DND-41 (cell line): ENCODE results near the gene BTBD17.

Experiments used
- ATAC-seq: fragments of 200-7000 bp; cut with Tn5 transposase; 3 replicates; pipeline ENCODE4 v1.9.1; 2021; ENCODE audit warnings: low read depth; ENCODE audit not compliant: insufficient read depth
- DNase-seq: peaks from one replicate; pipeline ENCODE4 v3.0.0-alpha.2; 2020
- H2AFZ ChIP-seq: 2 replicates; pipeline ENCODE4 v1.6.0; 2012; ENCODE audit warnings: low read depth, low read length
- H3K27ac ChIP-seq: 2 replicates; pipeline ENCODE4 v1.5.1; 2012; ENCODE audit warnings: low read length, inconsistent platforms
- H3K27me3 ChIP-seq: fragments of 200-600 bp; sonication (generic); 2 replicates; pipeline ENCODE4 v1.6.0; 2012; ENCODE audit warnings: low read length, mild to moderate bottlenecking, inconsistent platforms; ENCODE audit not compliant: insufficient read depth, poor library complexity
- H3K36me3 ChIP-seq: 2 replicates; pipeline ENCODE4 v1.5.1; 2012; ENCODE audit warnings: low read length, inconsistent platforms; ENCODE audit not compliant: insufficient read depth
- H3K4me1 ChIP-seq: 2 replicates; pipeline ENCODE4 v1.5.1; 2012; ENCODE audit warnings: mild to moderate bottlenecking, low read length; ENCODE audit not compliant: insufficient read depth
- H3K4me2 ChIP-seq: 2 replicates; pipeline ENCODE4 v1.6.0; 2012; ENCODE audit warnings: mild to moderate bottlenecking, moderate library complexity, low read length, inconsistent platforms; ENCODE audit not compliant: insufficient read depth
- H3K4me3 ChIP-seq, 2 experiments: fragments of 200-600 bp in 1 of 2; shearing (Covaris generic) in 1 of 2; 2 replicates each; pipeline ENCODE4 v1.5.1; 2012 to 2016; ENCODE audit warnings: inconsistent platforms in 2 of 2, low read length in 2 of 2, mild to moderate bottlenecking in 2 of 2, low read depth in 1 of 2, moderate library complexity in 1 of 2
- H3K79me2 ChIP-seq: 2 replicates; pipeline ENCODE4 v1.6.0; 2012; ENCODE audit warnings: low read length, inconsistent platforms; ENCODE audit not compliant: insufficient read depth
- H3K9ac ChIP-seq: 2 replicates; pipeline ENCODE4 v1.6.0; 2012; ENCODE audit warnings: low read depth, mild to moderate bottlenecking, inconsistent platforms, low read length, moderate library complexity
- H3K9me3 ChIP-seq: 2 replicates; pipeline ENCODE4 v1.5.1; 2012; ENCODE audit warnings: low read length, moderate library complexity, mild to moderate bottlenecking, inconsistent platforms; ENCODE audit not compliant: insufficient read depth, severe bottlenecking
- H4K20me1 ChIP-seq: 2 replicates; pipeline ENCODE4 v1.6.0; 2012; ENCODE audit warnings: low read length; ENCODE audit not compliant: insufficient read depth
- CTCF ChIP-seq: IDR thresholded peaks from 2 replicates; pipeline ENCODE4 v1.5.1; 2012; ENCODE audit warnings: borderline replicate concordance, low read length, moderate library complexity, mild to moderate bottlenecking; ENCODE audit not compliant: poor library complexity, severe bottlenecking; ENCODE audit errors: extremely low read depth
- EZH2 ChIP-seq: IDR thresholded peaks from 3 replicates; pipeline ENCODE4 v1.6.1; 2012; ENCODE audit warnings: borderline replicate concordance, low read depth, mild to moderate bottlenecking, moderate library complexity, low read length, inconsistent platforms; ENCODE audit not compliant: severe bottlenecking

Gene BTBD17

DNA sequence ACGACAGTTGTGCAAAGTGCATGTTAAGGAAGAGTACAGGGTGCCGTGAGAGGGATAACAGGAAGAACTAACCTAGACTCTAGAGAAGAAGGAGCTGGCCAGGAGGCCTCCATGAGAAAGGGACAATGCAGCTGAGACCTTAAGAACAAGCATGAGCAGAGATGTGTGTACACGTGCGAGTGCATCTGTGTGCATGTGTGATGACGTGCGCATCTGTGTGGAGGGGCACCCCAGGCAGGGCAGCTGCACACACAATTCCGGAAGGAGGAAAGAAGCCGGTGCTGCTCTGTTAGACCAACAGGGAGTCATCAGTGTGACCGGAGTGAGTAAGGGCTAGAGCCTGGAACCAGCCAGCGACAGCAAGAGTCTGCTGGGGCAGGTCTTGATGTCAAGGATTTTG is 43.3 kb downstream of the BTBD17 start:
- Histone ChIP-seq H3K9me3 (no peaks in the 10 kb centered on the region), H3K4me2 (no peak overlapping the region), H3K27me3 (peaks cover 10% of the 10 kb centered on the region), H3K4me1 (no peaks in the 10 kb centered on the region), H3K27ac (no peak overlapping the region), H3K36me3 (no peaks in the 10 kb centered on the region), H3K9ac (no peak overlapping the region), H3K79me2 (no peaks in the 10 kb centered on the region), H3K4me3 (no peak overlapping the region), H4K20me1 (peaks cover 5% of the 10 kb centered on the region; the same call in 1 of the 2 replicates), H2AFZ (no peak overlapping the region)
- ATAC-seq (no peak), DNase-seq (no peak)
- TF ChIP-seq EZH2 (no peak), CTCF (no peak)

GRCh38 chr17:74317071-74317470 is 44.6 kb downstream of the BTBD17 start:
- Histone ChIP-seq H3K9ac (no peak overlapping the region), H3K27me3 (peaks cover 8% of the 10 kb centered on the region), H3K36me3 (no peaks in the 10 kb centered on the region), H3K4me1 (no peaks in the 10 kb centered on the region), H3K27ac (no peak overlapping the region), H3K4me2 (no peak overlapping the region), H2AFZ (no peak overlapping the region), H3K79me2 (no peaks in the 10 kb centered on the region), H3K9me3 (peaks cover 3% of the 10 kb centered on the region), H3K4me3 (no peak overlapping the region), H4K20me1 (peaks cover 5% of the 10 kb centered on the region; the same call in 1 of the 2 replicates)
- no peak for ATAC-seq
- no peak for DNase-seq
- TF ChIP-seq CTCF, result no peak
- no peak for TF ChIP-seq EZH2

- DNase-seq (no peak), ATAC-seq (no peak)
- no peaks in the 10 kb centered on the region for H3K4me1 ChIP-seq
- no peak overlapping the region for H3K4me2 ChIP-seq
- H3K36me3 ChIP-seq, result no peaks in the 10 kb centered on the region
- H3K27ac ChIP-seq, result no peak overlapping the region
- no peaks in the 10 kb centered on the region for H3K79me2 ChIP-seq
- TF ChIP-seq EZH2, result no peak
- TF ChIP-seq CTCF, result no peak
- H4K20me1 ChIP-seq, result no peaks in the 10 kb centered on the region
- no peak overlapping the region for H2AFZ ChIP-seq
- no peak overlapping the region for H3K9ac ChIP-seq
- H3K27me3 ChIP-seq, result peaks cover under 1% of the 10 kb centered on the region
- peaks cover 3% of the 10 kb centered on the region for H3K9me3 ChIP-seq
- no peak overlapping the region for H3K4me3 ChIP-seq
Measured at GRCh38 chr17:74316220-74316619, 45.4 kb downstream of the BTBD17 start.

DNA sequence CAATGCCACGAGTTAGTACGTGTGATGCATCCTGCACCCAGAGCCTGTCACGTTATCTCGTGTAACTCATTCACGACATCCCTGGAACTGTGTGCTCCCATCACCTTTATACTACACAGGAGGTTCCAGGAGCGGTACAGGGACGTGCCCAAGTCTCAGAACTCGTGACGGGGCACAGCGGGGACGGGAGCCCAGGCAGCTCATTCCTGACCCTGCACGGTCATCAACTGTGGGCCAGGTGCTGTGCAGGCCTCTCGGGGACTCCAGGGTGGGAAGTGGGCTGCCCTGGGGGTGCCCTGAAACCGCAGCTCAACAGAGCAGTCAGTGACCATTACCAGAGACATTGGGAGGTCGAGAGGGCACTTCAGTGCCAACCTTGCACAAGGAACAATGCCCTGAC is 46.8 kb downstream of the BTBD17 start:
- no peaks in the 10 kb centered on the region for H4K20me1 ChIP-seq
- no peak overlapping the region for H3K4me3 ChIP-seq
- H3K9me3 ChIP-seq, result peaks cover 3% of the 10 kb centered on the region
- no peaks in the 10 kb centered on the region for H3K4me1 ChIP-seq
- H3K4me2 ChIP-seq, result no peak overlapping the region
- ATAC-seq, result no peak
- H3K27ac ChIP-seq, result no peak overlapping the region
- no peak for DNase-seq
- TF ChIP-seq CTCF, result no peak
- TF ChIP-seq EZH2, result no peak
- H3K9ac ChIP-seq, result no peak overlapping the region
- H3K79me2 ChIP-seq, result no peaks in the 10 kb centered on the region
- H3K36me3 ChIP-seq, result no peaks in the 10 kb centered on the region
- no peaks in the 10 kb centered on the region for H3K27me3 ChIP-seq
- H2AFZ ChIP-seq, result no peak overlapping the region
